Measurements from ENCODE around the gene KCTD19. TPM values are rescaled to one million over a fixed set of nuclear protein-coding genes. Genes with fewer than 3 reads are reported as not detected.

The KCTD19 gene
- polyA plus RNA-seq, 4 donors, result 0.95 to 2.5 (median 1.6) TPM

- no peak for DNase-seq (ENCODE audit: low read depth in 4 of 4, low spot score in 2 of 4)
Measured at GRCh38 chr16:67327743-67328142, 1.2 kb upstream of the KCTD19 start.

- no peak for DNase-seq (ENCODE audit: low read depth in 4 of 4, low spot score in 2 of 4)
Measured at GRCh38 chr16:67326115-67326471, 448 bp downstream of the KCTD19 start.

- no peak for DNase-seq (ENCODE audit: low read depth in 4 of 4, low spot score in 2 of 4)
Measured at GRCh38 chr16:67317853-67318252, 8.7 kb downstream of the KCTD19 start.

- no peak for DNase-seq (ENCODE audit: low read depth in 4 of 4, low spot score in 2 of 4)
Measured at GRCh38 chr16:67312719-67313118, 13.8 kb downstream of the KCTD19 start.

GRCh38 chr16:67311607-67312488, 14.7 kb downstream of the KCTD19 start:
- DNase-seq (ENCODE audit: low read depth in 4 of 4, low spot score in 2 of 4), result peak in 1 of 4 donors; percentile 22

- DNase-seq (ENCODE audit: low read depth in 4 of 4, low spot score in 2 of 4), result no peak
Measured at GRCh38 chr16:67310561-67310960, 16.0 kb downstream of the KCTD19 start.

GRCh38 chr16:67305216-67306071, 21.1 kb downstream of the KCTD19 start:
- no peak for DNase-seq (ENCODE audit: low read depth in 4 of 4, low spot score in 2 of 4)

GRCh38 chr16:67304020-67304419, 22.5 kb downstream of the KCTD19 start:
- DNase-seq (ENCODE audit: low read depth in 4 of 4, low spot score in 2 of 4), result no peak

- no peak for DNase-seq (ENCODE audit: low read depth in 4 of 4, low spot score in 2 of 4)
Measured at GRCh38 chr16:67302970-67303369, 23.6 kb downstream of the KCTD19 start.

GRCh38 chr16:67302076-67302475, 24.5 kb downstream of the KCTD19 start:
- DNase-seq (ENCODE audit: low read depth in 4 of 4, low spot score in 2 of 4), result no peak

GRCh38 chr16:67301080-67301782, 25.3 kb downstream of the KCTD19 start:
- no peak for DNase-seq (ENCODE audit: low read depth in 4 of 4, low spot score in 2 of 4)

- no peak for DNase-seq (ENCODE audit: low read depth in 4 of 4, low spot score in 2 of 4)
Measured at GRCh38 chr16:67299269-67299668, 27.3 kb downstream of the KCTD19 start.

GRCh38 chr16:67298277-67298676, 28.3 kb downstream of the KCTD19 start:
- no peak for DNase-seq (ENCODE audit: low read depth in 4 of 4, low spot score in 2 of 4)

GRCh38 chr16:67296420-67296819, 30.1 kb downstream of the KCTD19 start:
- DNase-seq (ENCODE audit: low read depth in 4 of 4, low spot score in 2 of 4), result no peak

GRCh38 chr16:67294938-67295361, 31.6 kb downstream of the KCTD19 start:
- no peak for DNase-seq (ENCODE audit: low read depth in 4 of 4, low spot score in 2 of 4)

- DNase-seq (ENCODE audit: low read depth in 4 of 4, low spot score in 2 of 4), result no peak
Measured at GRCh38 chr16:67294171-67294757, 32.3 kb downstream of the KCTD19 start.

- no peak for DNase-seq (ENCODE audit: low read depth in 4 of 4, low spot score in 2 of 4)
Measured at GRCh38 chr16:67291461-67291860, 35.1 kb downstream of the KCTD19 start.

- DNase-seq (ENCODE audit: low read depth in 4 of 4, low spot score in 2 of 4), result no peak
Measured at GRCh38 chr16:67287960-67288359, 38.6 kb downstream of the KCTD19 start.

- DNase-seq (ENCODE audit: low read depth in 4 of 4, low spot score in 2 of 4), result no peak
Measured at GRCh38 chr16:67286441-67287235, 39.9 kb downstream of the KCTD19 start.
